GM12878 (cell line): ENCODE measurements around the gene PCDHB13. TPM values are rescaled to one million over a fixed set of nuclear protein-coding genes. Genes with fewer than 3 reads are reported as not detected.
"Not testable (repeated sequence)": the region's sequence is repeated elsewhere in the genome, so short reads cannot be mapped to it uniquely, and the experiment has no call there.

Source experiments
- ATAC-seq: fragments of 200-7000 bp; cut with Tn5 transposase; 3 replicates; pipeline ENCODE4 v1.9.1; 2020; ENCODE audit warnings: mild to moderate bottlenecking, moderate library complexity
- BruUV-seq: library from RNA; stranded (reverse); fragments of 400-500 nt; replicated peaks from 2 replicates; lab custom pipeline; 2021; lab: Mats Ljungman, UMichigan
- CTCF ChIA-PET: fragments of 300-600 bp; sonication (Branson Sonifier 250); formaldehyde crosslinking; extraction: SDS; loops from one replicate; lab custom pipeline; 2021; ENCODE audit warnings: inconsistent platforms; lab: Yijun Ruan, JAX
- POLR2A ChIA-PET: fragments of 350-600 bp; formaldehyde crosslinking; extraction: SDS; loops from one replicate; lab custom pipeline; 2021; ENCODE audit warnings: inconsistent platforms; lab: Charles Lee
- RAD21 ChIA-PET: fragments of 300-600 bp; sonication (Branson Sonifier 250); formaldehyde crosslinking; loops from one replicate; lab custom pipeline; 2023; ENCODE audit warnings: antibody characterized with exemption; ENCODE audit not compliant: unreplicated experiment; lab: Charles Lee
- SMC1A ChIA-PET: fragments of 300-600 bp; sonication (Branson Sonifier 250); formaldehyde crosslinking; loops from one replicate; lab custom pipeline; 2023; ENCODE audit not compliant: unreplicated experiment, uncharacterized antibody; lab: Charles Lee
- DNase-seq: peaks from one replicate; pipeline ENCODE4 v3.0.0-alpha.2; 2011; ENCODE audit warnings: low read depth, low spot score
- FAIRE-seq: peaks from 3 replicates; lab custom pipeline; 2011; peaks lifted over from hg19 to GRCh38; lab: Jason Lieb, UNC
- H2AFZ ChIP-seq: 2 replicates; pipeline ENCODE4 v1.6.0; 2011; ENCODE audit warnings: low read depth, low read length, control low read depth; ENCODE audit not compliant: control insufficient read depth
- H3K27ac ChIP-seq: 2 replicates; pipeline ENCODE4 v1.5.1; 2011; ENCODE audit warnings: control low read depth; ENCODE audit not compliant: control insufficient read depth, insufficient read depth
- H3K27me3 ChIP-seq, 2 experiments: replicated peaks in 1 of 2; 2 replicates each; pipeline versions ENCODE4 v1.6.0 to v1.6.1; 2011; ENCODE audit warnings: low read length in 1 of 2; ENCODE audit not compliant: control insufficient read depth in 2 of 2, insufficient read depth in 2 of 2
- H3K36me3 ChIP-seq, 2 experiments: 2 replicates each; pipeline ENCODE4 v1.5.1; 2011; ENCODE audit warnings: low read length in 1 of 2; ENCODE audit not compliant: control insufficient read depth in 2 of 2, insufficient read depth in 2 of 2
- H3K4me1 ChIP-seq: 2 replicates; pipeline ENCODE4 v1.6.1; 2011; ENCODE audit warnings: mild to moderate bottlenecking, low read length, moderate library complexity, mixed read lengths; ENCODE audit not compliant: control insufficient read depth, insufficient read depth
- H3K4me2 ChIP-seq: 2 replicates; pipeline ENCODE4 v1.6.0; 2011; ENCODE audit warnings: control low read depth; ENCODE audit not compliant: control insufficient read depth, insufficient read depth
- H3K4me3 ChIP-seq: fragments of 200-600 bp; sonication (generic); 2 replicates; pipeline ENCODE4 v1.5.1; 2016
- H3K79me2 ChIP-seq: 2 replicates; pipeline ENCODE4 v1.6.0; 2011; ENCODE audit warnings: low read length; ENCODE audit not compliant: control insufficient read depth, insufficient read depth
- H3K9ac ChIP-seq: 2 replicates; pipeline ENCODE4 v1.8.0; 2011; ENCODE audit warnings: low read length, control low read depth, mixed read lengths; ENCODE audit not compliant: control insufficient read depth, insufficient read depth
- H3K9me3 ChIP-seq: replicated peaks from 3 replicates; pipeline ENCODE4 v1.5.1; 2011; ENCODE audit warnings: mild to moderate bottlenecking, low read length; ENCODE audit not compliant: control insufficient read depth, insufficient read depth
- H4K20me1 ChIP-seq: 2 replicates; pipeline ENCODE4 v1.6.0; 2011; ENCODE audit not compliant: control insufficient read depth, insufficient read depth
- ATF2 ChIP-seq: IDR thresholded peaks from 2 replicates; pipeline ENCODE4 v1.6.1; 2012; ENCODE audit warnings: low read length, inconsistent platforms
- BCL3 ChIP-seq: IDR thresholded peaks from 2 replicates; pipeline ENCODE4 v1.6.1; 2011; ENCODE audit warnings: borderline replicate concordance, low read depth, mild to moderate bottlenecking, moderate library complexity, low read length; ENCODE audit not compliant: insufficient read depth, poor library complexity, severe bottlenecking
- CHD1 ChIP-seq: IDR thresholded peaks from 2 replicates; pipeline ENCODE4 v1.6.1; 2012; ENCODE audit warnings: low read depth, low read length, improper control_type of control experiment
- HDGF ChIP-seq: fragments of 450-650 bp; IDR thresholded peaks from 2 replicates; pipeline ENCODE4 v1.6.1; 2016; ENCODE audit warnings: antibody characterized with exemption
- POU2F2 ChIP-seq: IDR thresholded peaks from 3 replicates; pipeline ENCODE4 v1.6.1; 2011; ENCODE audit warnings: low read depth, mild to moderate bottlenecking, low read length, borderline replicate concordance
- SMARCA5 ChIP-seq: fragments of 450-650 bp; IDR thresholded peaks from 2 replicates; pipeline ENCODE4 v1.6.1; 2017; ENCODE audit warnings: mild to moderate bottlenecking
- SREBF1 ChIP-seq: IDR thresholded peaks from 2 replicates; pipeline ENCODE4 v1.6.1; 2012; ENCODE audit warnings: mild to moderate bottlenecking, low read length
- ZBTB4 ChIP-seq: fragments of 450-650 bp; formaldehyde crosslinking; IDR thresholded peaks from 2 replicates; pipeline ENCODE4 v1.4.0; 2022; ENCODE audit warnings: mild to moderate bottlenecking, moderate library complexity
- ZSCAN29 ChIP-seq: fragments of 450-650 bp; IDR thresholded peaks from 2 replicates; pipeline ENCODE4 v1.6.1; 2017; ENCODE audit warnings: mild to moderate bottlenecking, moderate library complexity
- WGBS: methylation state at CpG from one replicate; pipeline ENCODE4 v1.1.6; 2016; ENCODE audit warnings: low lambda C conversion rate; ENCODE audit not compliant: insufficient replicate concordance, insufficient coverage; ENCODE audit errors: missing lambda C conversion rate; 5-methylcytosine and 5-hydroxymethylcytosine counted together
- in situ Hi-C: fragments of 300-500 bp; cut with MboI; formaldehyde crosslinking; loops from 9 replicates; pipeline ENCODE4 v1.14.3; 2018; ENCODE audit warnings: mixed read lengths
- intact Hi-C: fragments of 100-400 bp; cut with micrococcal nuclease; formaldehyde crosslinking; loops from one replicate; pipeline ENCODE4 v1.14.2; 2022; ENCODE audit not compliant: unreplicated experiment
- polyA plus RNA-seq, 11 experiments: library from polyadenylated mRNA; depleted of rRNA in 4 of 11; unstranded in 6 of 11; stranded (reverse) in 5 of 11; fragments of >200 nt; fragmentation: Nextera tagmentation in 4 of 11; fragmentation: Illumina TruSeq in 1 of 11; extraction: Ambion mirVana in 4 of 11; extraction: Trizol in 1 of 11; gene quantifications; 1 replicate in 1 of 11; 2 replicates in 10 of 11; pipeline versions ENCODE4 v1.2.1 to v1.2.3, GENCODE V29; 2011 to 2016; ENCODE audit warnings: inconsistent platforms in 2 of 11, missing spikeins in 2 of 11, low read depth in 1 of 11
- total RNA-seq, 4 experiments: library from RNA; depleted of rRNA in 3 of 4; stranded (reverse); fragments of >200 nt in 3 of 4; fragmentation: Illumina TruSeq in 1 of 4; extraction: Trizol in 1 of 4; gene quantifications; 2 replicates each; pipeline versions ENCODE4 v1.2.1 to v1.2.3, GENCODE V29; 2013 to 2021

The PCDHB13 gene
- total and polyA plus RNA-seq, 10 of the 15 experiments (the other 5 are each of a cell fraction or from before 2014, with no cell fraction given) = 0.01 to 0.03 TPM; not detected in 8

GRCh38 chr5:141208478-141208877 lies 5.2 kb upstream of the PCDHB13 start, which contains the start of gene PCDHB12 (continued):
- TF ChIP-seq ATF2 = no peak
- no peak for TF ChIP-seq SREBF1
- TF ChIP-seq SMARCA5 = no peak
- no peak for TF ChIP-seq POU2F2
- TF ChIP-seq HDGF = no peak
- TF ChIP-seq ZSCAN29 = no peak
- no peak for TF ChIP-seq ZBTB4
- TF ChIP-seq CHD1 = no peak
- no peak for TF ChIP-seq BCL3

- SMC1A ChIA-PET, H3K27me3 ChIP-seq, H3K9me3 ChIP-seq, H3K4me2 ChIP-seq, H2AFZ ChIP-seq, H3K9ac ChIP-seq, POLR2A ChIA-PET, H3K4me3 ChIP-seq, CTCF ChIA-PET, DNase-seq, H3K4me1 ChIP-seq, intact Hi-C loops, FAIRE-seq, H3K27ac ChIP-seq, H4K20me1 ChIP-seq, H3K79me2 ChIP-seq, BruUV-seq, RAD21 ChIA-PET, H3K36me3 ChIP-seq, ATAC-seq: not testable (repeated sequence)
- WGBS = 87% methylated on average over 37 of the region's 39 CpGs
- in situ Hi-C loops = loop anchor here (5.0 to 25.0 kb wide), 2 partner anchors 33 to 352 kb away; partner anchors contain the start of gene PCDHB8
These were observed 3.4 kb upstream of the PCDHB13 start for GRCh38 chr5:141210281-141210680.

GRCh38 chr5:141210849-141211248 lies 2.9 kb upstream of the PCDHB13 start:
- H3K4me1 ChIP-seq, H3K27ac ChIP-seq, SMC1A ChIA-PET, H3K9me3 ChIP-seq, H2AFZ ChIP-seq, H3K79me2 ChIP-seq, H3K4me3 ChIP-seq, BruUV-seq, H3K27me3 ChIP-seq, RAD21 ChIA-PET, DNase-seq, H4K20me1 ChIP-seq, ATAC-seq, H3K36me3 ChIP-seq, POLR2A ChIA-PET, FAIRE-seq, CTCF ChIA-PET, intact Hi-C loops, H3K9ac ChIP-seq, H3K4me2 ChIP-seq: not testable (repeated sequence)
- in situ Hi-C loops = loop anchor here (5.0 to 25.0 kb wide), 2 partner anchors 34 to 351 kb away; partner anchors contain the start of gene PCDHB8
- WGBS = 71% methylated on average over 19 of the region's 27 CpGs
